ENCODE measurements around the gene BCKDK. TPM values are rescaled to one million over a fixed set of nuclear protein-coding genes. Genes with fewer than 3 reads are reported as not detected.
A peak's percentile ranks its signal among the peaks of the same experiment; 100 is the strongest.

Gene BCKDK
- total RNA-seq, 1 experiment from 2014 or later: 58.3 TPM

GRCh38 chr16:31142109-31143010 lies 34.2 kb downstream of the BCKDK start (continued):
- TF ChIP-seq PRDM15 (CRISPR knock-in tag; IDR thresholded peaks at IDR 0.05) (peak; percentile 69), NFYB (CRISPR knock-in tag; conservative IDR thresholded peaks at IDR 0.05; ENCODE audit: low read depth) (peak; percentile 53; the same call in 1 of the 2 replicates), CREB1 (CRISPR knock-in tag; IDR thresholded peaks at IDR 0.05) (no peak), CDX4 (CRISPR knock-in tag; IDR thresholded peaks at IDR 0.05; ENCODE audit: borderline replicate concordance) (no peak), ESRRA (CRISPR knock-in tag; IDR thresholded peaks at IDR 0.05; ENCODE audit: borderline replicate concordance) (peak; percentile 93), RORB (CRISPR knock-in tag; IDR thresholded peaks at IDR 0.05) (no peak), NFE2L1 (CRISPR knock-in tag; IDR thresholded peaks at IDR 0.05) (peak; percentile 86), ZMAT4 (CRISPR knock-in tag; IDR thresholded peaks at IDR 0.05) (no peak), ZBTB43 (CRISPR knock-in tag; IDR thresholded peaks at IDR 0.05) (peak; percentile 78; the same call in 1 of the 2 replicates), CREM (CRISPR knock-in tag; IDR thresholded peaks at IDR 0.05) (peak; percentile 78; the same call in 1 of the 2 replicates), ATF3 (CRISPR knock-in tag; conservative IDR thresholded peaks at IDR 0.05) (no peak), ARID4B (CRISPR knock-in tag; IDR thresholded peaks at IDR 0.05; ENCODE audit: borderline replicate concordance) (peak; percentile 90; the same call in 1 of the 2 replicates), ZNF317 (CRISPR knock-in tag; IDR thresholded peaks at IDR 0.05; ENCODE audit: borderline replicate concordance, low read depth) (peak; percentile 64; the same call in 1 of the 2 replicates), E2F1 (CRISPR knock-in tag; IDR thresholded peaks at IDR 0.05) (peak; percentile 83; the same call in 1 of the 2 replicates), ZBTB21 (CRISPR knock-in tag; IDR thresholded peaks at IDR 0.05; ENCODE audit: borderline replicate concordance) (peak; percentile 46; the same call in 1 of the 2 replicates), SOX15 (CRISPR knock-in tag; IDR thresholded peaks at IDR 0.05) (no peak), NR3C1 (CRISPR knock-in tag; conservative IDR thresholded peaks at IDR 0.05; ENCODE audit: low read depth) (peak; percentile 90; the same call in 1 of the 2 replicates), TEAD1 (CRISPR knock-in tag; IDR thresholded peaks at IDR 0.05) (peak; percentile 95; the same call in 1 of the 2 replicates), PRRX2 (CRISPR knock-in tag; IDR thresholded peaks at IDR 0.05) (no peak)
- TF ChIP-seq, protein P1, sequence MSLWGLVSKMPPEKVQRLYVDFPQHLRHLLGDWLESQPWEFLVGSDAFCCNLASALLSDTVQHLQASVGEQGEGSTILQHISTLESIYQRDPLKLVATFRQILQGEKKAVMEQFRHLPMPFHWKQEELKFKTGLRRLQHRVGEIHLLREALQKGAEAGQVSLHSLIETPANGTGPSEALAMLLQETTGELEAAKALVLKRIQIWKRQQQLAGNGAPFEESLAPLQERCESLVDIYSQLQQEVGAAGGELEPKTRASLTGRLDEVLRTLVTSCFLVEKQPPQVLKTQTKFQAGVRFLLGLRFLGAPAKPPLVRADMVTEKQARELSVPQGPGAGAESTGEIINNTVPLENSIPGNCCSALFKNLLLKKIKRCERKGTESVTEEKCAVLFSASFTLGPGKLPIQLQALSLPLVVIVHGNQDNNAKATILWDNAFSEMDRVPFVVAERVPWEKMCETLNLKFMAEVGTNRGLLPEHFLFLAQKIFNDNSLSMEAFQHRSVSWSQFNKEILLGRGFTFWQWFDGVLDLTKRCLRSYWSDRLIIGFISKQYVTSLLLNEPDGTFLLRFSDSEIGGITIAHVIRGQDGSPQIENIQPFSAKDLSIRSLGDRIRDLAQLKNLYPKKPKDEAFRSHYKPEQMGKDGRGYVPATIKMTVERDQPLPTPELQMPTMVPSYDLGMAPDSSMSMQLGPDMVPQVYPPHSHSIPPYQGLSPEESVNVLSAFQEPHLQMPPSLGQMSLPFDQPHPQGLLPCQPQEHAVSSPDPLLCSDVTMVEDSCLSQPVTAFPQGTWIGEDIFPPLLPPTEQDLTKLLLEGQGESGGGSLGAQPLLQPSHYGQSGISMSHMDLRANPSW (CRISPR knock-in tag; conservative IDR thresholded peaks at IDR 0.05; ENCODE audit: low read depth): 0 out of 2 replicates have a peak, but pooled peaks have one; percentile 79
- TF ChIP-seq, protein P2, sequence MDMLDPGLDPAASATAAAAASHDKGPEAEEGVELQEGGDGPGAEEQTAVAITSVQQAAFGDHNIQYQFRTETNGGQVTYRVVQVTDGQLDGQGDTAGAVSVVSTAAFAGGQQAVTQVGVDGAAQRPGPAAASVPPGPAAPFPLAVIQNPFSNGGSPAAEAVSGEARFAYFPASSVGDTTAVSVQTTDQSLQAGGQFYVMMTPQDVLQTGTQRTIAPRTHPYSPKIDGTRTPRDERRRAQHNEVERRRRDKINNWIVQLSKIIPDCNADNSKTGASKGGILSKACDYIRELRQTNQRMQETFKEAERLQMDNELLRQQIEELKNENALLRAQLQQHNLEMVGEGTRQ (CRISPR knock-in tag; IDR thresholded peaks at IDR 0.05): no peak

Data from WTC11 (cell line).